ENCODE data around the gene KRTAP4-2.

- TF ChIP-seq CTCF (IDR thresholded peaks at IDR 0.05) = no peak
- TF ChIP-seq POLR2AphosphoS5 (IDR thresholded peaks at IDR 0.05; ENCODE audit: insufficient read depth in 1 of 2, low read depth in 1 of 2) = no peak
These were observed 32.8 kb downstream of the KRTAP4-2 start for GRCh38 chr17:41145261-41145660.
